Measurements from ENCODE around the gene VWA7. TPM values are rescaled to one million over a fixed set of nuclear protein-coding genes. Genes with fewer than 3 reads are reported as not detected.

The VWA7 gene
- total RNA-seq, 2 experiments from 2014 or later = 5.2 to 5.7 TPM

Other genes with a start within 250 kb of the VWA7 start
- gene MCCD1, start 248.4 kb downstream of the VWA7 start, total RNA-seq = not detected
- 100 to 1,000 TPM; 531 to 555 TPM for gene DDX39B, start 235.3 kb downstream of the VWA7 start, total RNA-seq
- gene ATP6V1G2, start 230.7 kb downstream of the VWA7 start, total RNA-seq = 1 to 10 TPM; 4.5 to 5.5 TPM
- 10 to 100 TPM; 15.4 to 17.6 TPM for gene NFKBIL1, start 229.7 kb downstream of the VWA7 start, total RNA-seq
- gene LTA, start 205.0 kb downstream of the VWA7 start, total RNA-seq = 10 to 100 TPM; 15.2 to 16.7 TPM
- gene TNF, start 201.8 kb downstream of the VWA7 start, total RNA-seq = 10 to 100 TPM; 18.5 to 18.6 TPM
- gene LTB, start 194.9 kb downstream of the VWA7 start, total RNA-seq = 100 to 1,000 TPM; 426 to 431 TPM
- 100 to 1,000 TPM in 1 of 2 experiments, 10 to 100 TPM in 1; 91.8 to 105 TPM for gene LST1, start 191.1 kb downstream of the VWA7 start, total RNA-seq
- gene NCR3, start 184.3 kb downstream of the VWA7 start, total RNA-seq = 10 to 100 TPM; 69.7 to 70.0 TPM
- 100 to 1,000 TPM; 117 to 118 TPM for gene AIF1, start 162.1 kb downstream of the VWA7 start, total RNA-seq
- 100 to 1,000 TPM; 257 to 278 TPM for gene PRRC2A, start 156.6 kb downstream of the VWA7 start, total RNA-seq
- gene BAG6, start 124.7 kb downstream of the VWA7 start, total RNA-seq = 100 to 1,000 TPM; 242 to 251 TPM
- 1 to 10 TPM; 3.1 to 4.6 TPM for gene APOM, start 121.4 kb downstream of the VWA7 start, total RNA-seq
- 10 to 100 TPM; 30.7 to 32.2 TPM for gene C6orf47, start 116.5 kb downstream of the VWA7 start, total RNA-seq
- 10 to 100 TPM; 30.7 to 32.0 TPM for gene GPANK1, start 112.3 kb downstream of the VWA7 start, total RNA-seq
- 100 to 1,000 TPM; 206 to 216 TPM for gene CSNK2B, start 111.2 kb downstream of the VWA7 start, total RNA-seq
- gene LY6G5B, start 107.4 kb downstream of the VWA7 start, total RNA-seq = 10 to 100 TPM; 33.8 to 36.4 TPM
- gene LY6G5C, start 96.3 kb downstream of the VWA7 start, total RNA-seq = 1 to 10 TPM; 3.5 to 4.6 TPM
- gene ABHD16A, start 74.0 kb downstream of the VWA7 start, total RNA-seq = 10 to 100 TPM; 57.8 to 64.0 TPM
- gene LY6G6F, start 70.5 kb downstream of the VWA7 start, total RNA-seq = not detected
- gene LY6G6D, start 62.0 kb downstream of the VWA7 start, total RNA-seq = not detected
- not detected for gene LY6G6C, start 55.6 kb downstream of the VWA7 start, total RNA-seq
- 1 to 10 TPM; 1.2 to 1.5 TPM for gene MPIG6B, start 54.0 kb downstream of the VWA7 start, total RNA-seq
- 10 to 100 TPM; 28.3 to 29.1 TPM for gene DDAH2, start 48.0 kb downstream of the VWA7 start, total RNA-seq
- gene CLIC1, start 40.8 kb downstream of the VWA7 start, total RNA-seq = 100 to 1,000 TPM; 425 to 456 TPM
- 10 to 100 TPM; 59.2 to 68.2 TPM for gene MSH5, start 37.3 kb downstream of the VWA7 start, total RNA-seq
- 10 to 100 TPM; 13.1 to 18.1 TPM for gene SAPCD1, start 14.7 kb downstream of the VWA7 start, total RNA-seq
- 10 to 100 TPM; 68.2 to 75.3 TPM for gene VARS1, start 18.4 kb upstream of the VWA7 start, total RNA-seq
- gene LSM2, start 29.6 kb upstream of the VWA7 start, total RNA-seq = 10 to 100 TPM; 89.9 to 97.9 TPM
- gene HSPA1L, start 38.0 kb upstream of the VWA7 start, total RNA-seq = 1 to 10 TPM; 3.3 to 4.5 TPM
- 10 to 100 TPM; 62.2 to 63.5 TPM for gene HSPA1A, start 38.2 kb upstream of the VWA7 start, total RNA-seq
- 10 to 100 TPM; 49.0 to 55.7 TPM for gene HSPA1B, start 50.4 kb upstream of the VWA7 start, total RNA-seq
- 10 to 100 TPM; 15.5 to 16.4 TPM for gene NEU1, start 85.5 kb upstream of the VWA7 start, total RNA-seq
- not detected for gene SLC44A4, start 101.7 kb upstream of the VWA7 start, total RNA-seq
- gene EHMT2, start 120.4 kb upstream of the VWA7 start, total RNA-seq = 10 to 100 TPM; 77.5 to 80.6 TPM
- gene ZBTB12, start 124.8 kb upstream of the VWA7 start, total RNA-seq = 1 to 10 TPM; 1.4 to 1.9 TPM
- 1 to 10 TPM; 2.1 to 2.2 TPM for gene C2, start 150.4 kb upstream of the VWA7 start, total RNA-seq
- 1 to 10 TPM; 1.2 to 2.1 TPM for gene CFB, start 168.8 kb upstream of the VWA7 start, total RNA-seq
- 10 to 100 TPM; 61.3 to 62.5 TPM for gene NELFE, start 181.6 kb upstream of the VWA7 start, total RNA-seq
- gene SKIC2, start 181.8 kb upstream of the VWA7 start, total RNA-seq = 100 to 1,000 TPM; 102 to 112 TPM
- gene DXO, start 194.8 kb upstream of the VWA7 start, total RNA-seq = 10 to 100 TPM; 22.4 to 28.6 TPM
- 1 to 10 TPM; 3.4 to 6.7 TPM for gene C4A, start 204.7 kb upstream of the VWA7 start, total RNA-seq
- gene C4B, start 237.5 kb upstream of the VWA7 start, total RNA-seq = 1 to 10 TPM; 4.1 to 5.7 TPM